Sigmoid colon (tissue), 7 donors: ENCODE data around the gene EID2B. TPM values are rescaled to one million over a fixed set of nuclear protein-coding genes. Genes with fewer than 3 reads are reported as not detected.

ENCODE experiments used
- DNase-seq: peaks from one replicate; pipeline ENCODE4 v3.0.0-alpha.2; 2019
- H3K27ac ChIP-seq, 4 donors: fragments of 200-600 bp; sonication (generic); one replicate each; pipeline ENCODE4 v1.5.1; 2016 to 2019; ENCODE audit warnings: mild to moderate bottlenecking in 1 of 4
- H3K27me3 ChIP-seq, 3 donors: fragments of 200-600 bp; sonication (generic); one replicate each; pipeline ENCODE4 v1.5.1; 2019; ENCODE audit warnings: mild to moderate bottlenecking in 1 of 3
- H3K36me3 ChIP-seq, 4 donors: fragments of 200-600 bp; sonication (generic); one replicate each; pipeline ENCODE4 v1.5.1; 2016 to 2019
- H3K4me1 ChIP-seq, 4 donors: fragments of 200-600 bp; sonication (generic); one replicate each; pipeline ENCODE4 v1.5.1; 2017 to 2019
- H3K4me3 ChIP-seq, 4 donors: fragments of 200-600 bp; sonication (generic); one replicate each; pipeline ENCODE4 v1.5.1; 2017 to 2019; ENCODE audit warnings: mild to moderate bottlenecking in 2 of 4, moderate library complexity in 1 of 4
- H3K9me3 ChIP-seq, 4 donors: fragments of 200-600 bp in 3 of 4; sonication (generic) in 3 of 4; one replicate each; pipeline versions ENCODE4 v1.5.1 to v1.6.1; 2013 to 2019
- EP300 ChIP-seq, 4 donors: sonication (generic); formaldehyde crosslinking; IDR thresholded peaks; one replicate each; pipeline ENCODE4 v1.6.1; 2017; ENCODE audit warnings: antibody characterized with exemption in 4 of 4
- POLR2A ChIP-seq, 2 donors: fragments of 450-650 bp; IDR thresholded peaks; one replicate each; pipeline ENCODE4 v1.6.1; 2016; ENCODE audit warnings: antibody characterized with exemption in 2 of 2, mild to moderate bottlenecking in 2 of 2, moderate library complexity in 2 of 2
- POLR2AphosphoS5 ChIP-seq, 4 donors: sonication (generic); formaldehyde crosslinking; IDR thresholded peaks; one replicate each; pipeline ENCODE4 v1.6.1; 2017; ENCODE audit warnings: antibody characterized with exemption in 4 of 4
- WGBS, 2 donors: extraction: QIAGEN DNeasy Blood & Tissue Kit; methylation state at CpG; one replicate each; pipeline ENCODE4 v1.1.7; 2013; 5-methylcytosine and 5-hydroxymethylcytosine counted together
- intact Hi-C: fragments of 100-400 bp; cut with DNase I; formaldehyde crosslinking; loops from one replicate; pipeline ENCODE4 v1.15.1; 2023
- polyA plus RNA-seq, 3 donors: library from polyadenylated mRNA; stranded (reverse); fragments of 200-250 nt; gene quantifications; one replicate each; pipeline ENCODE4 v1.2.3, GENCODE V29; 2013
- total RNA-seq, 4 donors: library from RNA; depleted of rRNA; stranded (reverse); fragments of >200 nt; gene quantifications; one replicate each; pipeline ENCODE4 v1.1.0, GENCODE V29; 2016
- TF ChIP-seq, protein P1 (sequence below), 4 experiments: fragments of 450-650 bp in 3 of 4; fragments of 200-600 bp in 1 of 4; IDR thresholded peaks; one replicate each; pipeline ENCODE4 v1.5.1; 2016 to 2019; ENCODE audit warnings: antibody characterized with exemption in 4 of 4, mild to moderate bottlenecking in 3 of 4, moderate library complexity in 2 of 4
- donor health status: healthy with polysubstance abuse.
- donor health status: Bipolar disorder and iron deficiency.
- donor health status: healthy.

EID2B gene
- total and polyA plus RNA-seq, 7 donors: 0.46 to 7.7 (median 3.9) TPM

DNA sequence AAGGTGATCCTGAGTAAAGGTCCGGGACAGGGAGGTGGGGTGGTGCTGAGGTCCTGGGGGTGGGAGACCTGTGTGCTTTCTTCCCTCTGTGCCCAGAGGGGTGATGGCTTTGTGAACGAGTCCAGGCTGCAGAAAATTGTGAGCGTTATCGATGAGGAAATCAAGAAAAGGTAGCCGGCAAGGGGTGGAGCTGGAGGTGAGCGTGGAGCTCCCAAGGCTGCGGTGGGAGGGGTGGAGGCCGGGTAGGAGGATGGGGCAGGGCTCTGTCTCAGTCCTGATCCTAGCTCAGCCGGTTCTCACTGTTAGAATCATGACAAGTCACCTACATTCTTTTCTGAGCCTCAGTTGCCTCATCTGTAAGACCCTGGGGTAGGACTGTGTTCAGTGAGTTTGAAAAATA, 13.7 kb downstream of the EID2B start:
- WGBS, 2 donors: 30 to 63% methylated on average over 9 of the region's 9 CpGs
- H3K4me1 ChIP-seq: peaks cover 0 to 16% (median 14%) of the 10 kb centered on the region in 4 donors
- intact Hi-C loops: no loop called here
- no peak overlapping the region for H3K27ac ChIP-seq
- TF ChIP-seq EP300 (IDR thresholded peaks at IDR 0.05) (no peak), POLR2AphosphoS5 (IDR thresholded peaks at IDR 0.05) (no peak), POLR2A (IDR thresholded peaks at IDR 0.05) (no peak)
- TF ChIP-seq, protein P1, sequence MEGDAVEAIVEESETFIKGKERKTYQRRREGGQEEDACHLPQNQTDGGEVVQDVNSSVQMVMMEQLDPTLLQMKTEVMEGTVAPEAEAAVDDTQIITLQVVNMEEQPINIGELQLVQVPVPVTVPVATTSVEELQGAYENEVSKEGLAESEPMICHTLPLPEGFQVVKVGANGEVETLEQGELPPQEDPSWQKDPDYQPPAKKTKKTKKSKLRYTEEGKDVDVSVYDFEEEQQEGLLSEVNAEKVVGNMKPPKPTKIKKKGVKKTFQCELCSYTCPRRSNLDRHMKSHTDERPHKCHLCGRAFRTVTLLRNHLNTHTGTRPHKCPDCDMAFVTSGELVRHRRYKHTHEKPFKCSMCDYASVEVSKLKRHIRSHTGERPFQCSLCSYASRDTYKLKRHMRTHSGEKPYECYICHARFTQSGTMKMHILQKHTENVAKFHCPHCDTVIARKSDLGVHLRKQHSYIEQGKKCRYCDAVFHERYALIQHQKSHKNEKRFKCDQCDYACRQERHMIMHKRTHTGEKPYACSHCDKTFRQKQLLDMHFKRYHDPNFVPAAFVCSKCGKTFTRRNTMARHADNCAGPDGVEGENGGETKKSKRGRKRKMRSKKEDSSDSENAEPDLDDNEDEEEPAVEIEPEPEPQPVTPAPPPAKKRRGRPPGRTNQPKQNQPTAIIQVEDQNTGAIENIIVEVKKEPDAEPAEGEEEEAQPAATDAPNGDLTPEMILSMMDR (IDR thresholded peaks at IDR 0.05): no peak
- no peaks in the 10 kb centered on the region for H3K9me3 ChIP-seq
- no peak overlapping the region for H3K4me3 ChIP-seq
- DNase-seq: no peak
- H3K36me3 ChIP-seq: no peaks in the 10 kb centered on the region
- H3K27me3 ChIP-seq: peaks cover 18 to 31% (median 20%) of the 10 kb centered on the region in 3 donors

DNA sequence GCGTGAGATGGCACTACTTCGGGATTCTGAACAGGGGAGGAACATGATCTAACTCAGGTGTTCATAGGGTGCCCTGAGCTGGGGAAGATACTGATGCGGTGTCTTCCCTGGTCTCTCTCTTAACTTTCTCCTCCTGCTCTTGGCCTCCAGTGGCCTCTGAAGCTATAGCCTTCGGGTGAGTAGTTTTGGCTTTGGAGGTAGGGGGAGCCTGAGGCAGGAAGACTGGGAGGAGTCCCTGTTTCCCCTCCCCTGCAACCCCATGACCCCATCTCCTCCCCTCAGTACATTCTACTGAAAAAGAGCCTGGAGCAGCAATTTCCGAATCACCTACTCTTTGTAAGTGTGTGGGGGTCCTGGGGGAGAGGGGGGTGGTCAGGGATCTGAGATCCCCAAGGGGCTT, 14.2 kb downstream of the EID2B start:
- Histone ChIP-seq H3K9me3 (no peaks in the 10 kb centered on the region), H3K27me3 (peaks cover 18 to 36% (median 24%) of the 10 kb centered on the region in 3 donors), H3K36me3 (no peaks in the 10 kb centered on the region), H3K4me3 (no peak overlapping the region), H3K4me1 (peaks cover 0 to 16% (median 14%) of the 10 kb centered on the region in 4 donors), H3K27ac (no peak overlapping the region)
- 64 to 77% methylated on average over 5 of the region's 5 CpGs for WGBS, 2 donors
- TF ChIP-seq EP300 (IDR thresholded peaks at IDR 0.05) (no peak), POLR2AphosphoS5 (IDR thresholded peaks at IDR 0.05) (no peak), POLR2A (IDR thresholded peaks at IDR 0.05) (no peak)
- TF ChIP-seq, protein P1 (IDR thresholded peaks at IDR 0.05): no peak
- intact Hi-C loops: no loop called here
- DNase-seq: no peak

DNA sequence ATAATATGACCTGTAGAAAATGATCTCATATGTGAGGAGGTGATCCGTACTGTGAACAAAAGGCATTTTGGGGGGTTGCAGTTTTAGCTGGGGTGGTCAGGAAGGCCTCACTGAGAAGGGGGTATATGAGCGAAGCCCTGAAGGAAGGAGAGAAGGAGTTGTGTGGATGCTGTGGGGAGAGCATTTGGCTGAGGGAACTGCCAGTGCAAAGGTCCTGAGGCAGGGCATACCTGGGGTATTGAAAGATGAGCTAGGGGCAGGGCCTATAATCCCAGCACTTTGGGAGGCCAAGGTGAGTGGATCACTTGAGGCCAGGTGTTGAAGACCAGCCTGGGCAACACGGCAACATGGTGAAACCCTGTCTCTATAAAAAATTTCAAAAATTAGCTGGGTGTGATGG, 15.2 kb downstream of the EID2B start:
- no peak overlapping the region for H3K27ac ChIP-seq
- DNase-seq: no peak
- H3K4me1 ChIP-seq: peaks cover 0 to 16% (median 14%) of the 10 kb centered on the region in 4 donors
- no peak for TF ChIP-seq EP300 (IDR thresholded peaks at IDR 0.05)
- TF ChIP-seq, protein P1 (IDR thresholded peaks at IDR 0.05): no peak
- no peak for TF ChIP-seq POLR2A (IDR thresholded peaks at IDR 0.05)
- no peak for TF ChIP-seq POLR2AphosphoS5 (IDR thresholded peaks at IDR 0.05)
- WGBS, 2 donors: 63 to 72% methylated on average over 3 of the region's 3 CpGs
- intact Hi-C loops: no loop called here
- H3K27me3 ChIP-seq: peaks cover 18 to 46% (median 30%) of the 10 kb centered on the region in 3 donors
- H3K36me3 ChIP-seq: no peaks in the 10 kb centered on the region
- no peaks in the 10 kb centered on the region for H3K9me3 ChIP-seq
- H3K4me3 ChIP-seq: no peak overlapping the region

DNA sequence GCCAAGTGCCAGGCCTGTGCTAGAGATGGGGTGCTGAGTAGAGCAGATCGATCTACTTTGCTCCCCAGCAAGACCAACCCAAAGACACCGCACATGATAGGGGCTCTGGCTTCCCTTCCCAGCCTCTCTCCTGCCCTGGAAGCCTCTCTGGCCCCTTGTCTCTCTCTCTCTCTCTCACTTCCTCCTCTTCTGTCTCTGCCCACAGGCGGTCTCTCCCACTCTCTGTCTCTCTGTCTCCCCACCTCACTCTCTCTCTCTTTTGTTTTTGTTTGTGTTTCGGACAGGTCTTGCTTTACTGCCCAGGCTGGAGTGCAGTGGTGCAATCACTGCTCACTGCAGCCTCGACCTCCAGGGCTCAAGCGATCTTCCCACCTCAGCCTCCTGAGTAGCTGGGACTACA, 16.4 kb downstream of the EID2B start:
- Histone ChIP-seq H3K36me3 (no peaks in the 10 kb centered on the region), H3K27me3 (peaks cover 18 to 56% (median 31%) of the 10 kb centered on the region in 3 donors), H3K4me3 (no peak overlapping the region), H3K4me1 (peaks cover 0 to 16% (median 14%) of the 10 kb centered on the region in 4 donors), H3K27ac (no peak overlapping the region), H3K9me3 (no peaks in the 10 kb centered on the region)
- no peak for DNase-seq
- TF ChIP-seq POLR2A (IDR thresholded peaks at IDR 0.05) (no peak), POLR2AphosphoS5 (IDR thresholded peaks at IDR 0.05) (no peak), EP300 (IDR thresholded peaks at IDR 0.05) (no peak)
- TF ChIP-seq, protein P1 (IDR thresholded peaks at IDR 0.05): no peak
- WGBS, 2 donors: 40 to 50% methylated on average over 6 of the region's 6 CpGs
- intact Hi-C loops: no loop called here
